Esophagus squamous epithelium (tissue), 5 donors: ENCODE measurements around the gene HS6ST1. TPM values are rescaled to one million over a fixed set of nuclear protein-coding genes. Genes with fewer than 3 reads are reported as not detected.

Experiments
- DNase-seq: peaks from one replicate; lab custom pipeline; 2025; lab: John Stamatoyannopoulos, UW
- H3K27ac ChIP-seq, 4 donors: fragments of 200-600 bp; sonication (generic); one replicate each; pipeline ENCODE4 v1.5.1; 2016 to 2019; ENCODE audit warnings: mild to moderate bottlenecking in 1 of 4
- H3K27me3 ChIP-seq, 4 donors: fragments of 200-600 bp; sonication (generic); 1 replicate in 3 of 4; 2 replicates in 1 of 4; pipeline versions ENCODE4 v1.5.1 to v1.6.0; 2017 to 2021; ENCODE audit warnings: antibody characterized with exemption in 1 of 4
- H3K36me3 ChIP-seq, 3 donors: fragments of 200-600 bp; sonication (generic); one replicate each; pipeline ENCODE4 v1.5.1; 2016 to 2019
- H3K4me1 ChIP-seq, 3 donors: fragments of 200-600 bp; sonication (generic); one replicate each; pipeline ENCODE4 v1.5.1; 2017 to 2019
- H3K4me3 ChIP-seq, 4 donors: fragments of 200-600 bp; sonication (generic); 1 replicate in 3 of 4; 2 replicates in 1 of 4; pipeline ENCODE4 v1.5.1; 2016 to 2019; ENCODE audit warnings: mild to moderate bottlenecking in 2 of 4, moderate library complexity in 1 of 4
- H3K9me3 ChIP-seq, 3 donors: fragments of 200-600 bp; sonication (generic); one replicate each; pipeline ENCODE4 v1.5.1; 2016 to 2019
- POLR2A ChIP-seq, 4 donors: fragments of 450-650 bp; IDR thresholded peaks; one replicate each; pipeline ENCODE4 v1.6.1; 2017; ENCODE audit warnings: antibody characterized with exemption in 4 of 4, mild to moderate bottlenecking in 4 of 4, moderate library complexity in 3 of 4
- WGBS, 2 donors: methylation state at CpG; one replicate each; pipeline ENCODE4 v1.1.5; 2018; 5-methylcytosine and 5-hydroxymethylcytosine counted together
- intact Hi-C: fragments of 100-400 bp; cut with DNase I; formaldehyde crosslinking; loops from one replicate; pipeline ENCODE4 v1.15.0; 2022
- total RNA-seq, 4 donors: library from RNA; depleted of rRNA; stranded (reverse); fragments of >200 nt; gene quantifications; one replicate each; pipeline ENCODE4 v1.1.0, GENCODE V29; 2016
- TF ChIP-seq, protein P1 (sequence below), 6 experiments: fragments of 450-650 bp in 4 of 6; fragments of 200-600 bp in 2 of 6; sonication (generic) in 2 of 6; IDR thresholded peaks; one replicate each; pipeline ENCODE4 v1.5.1; 2016 to 2019; ENCODE audit warnings: antibody characterized with exemption in 6 of 6, mild to moderate bottlenecking in 4 of 6, moderate library complexity in 4 of 6
- donor health status: DM: yes; HTN: yes; CAD: no.

The HS6ST1 gene
- total RNA-seq, 4 donors from 2014 or later: 44.7 to 73.8 (median 56.8) TPM

DNA sequence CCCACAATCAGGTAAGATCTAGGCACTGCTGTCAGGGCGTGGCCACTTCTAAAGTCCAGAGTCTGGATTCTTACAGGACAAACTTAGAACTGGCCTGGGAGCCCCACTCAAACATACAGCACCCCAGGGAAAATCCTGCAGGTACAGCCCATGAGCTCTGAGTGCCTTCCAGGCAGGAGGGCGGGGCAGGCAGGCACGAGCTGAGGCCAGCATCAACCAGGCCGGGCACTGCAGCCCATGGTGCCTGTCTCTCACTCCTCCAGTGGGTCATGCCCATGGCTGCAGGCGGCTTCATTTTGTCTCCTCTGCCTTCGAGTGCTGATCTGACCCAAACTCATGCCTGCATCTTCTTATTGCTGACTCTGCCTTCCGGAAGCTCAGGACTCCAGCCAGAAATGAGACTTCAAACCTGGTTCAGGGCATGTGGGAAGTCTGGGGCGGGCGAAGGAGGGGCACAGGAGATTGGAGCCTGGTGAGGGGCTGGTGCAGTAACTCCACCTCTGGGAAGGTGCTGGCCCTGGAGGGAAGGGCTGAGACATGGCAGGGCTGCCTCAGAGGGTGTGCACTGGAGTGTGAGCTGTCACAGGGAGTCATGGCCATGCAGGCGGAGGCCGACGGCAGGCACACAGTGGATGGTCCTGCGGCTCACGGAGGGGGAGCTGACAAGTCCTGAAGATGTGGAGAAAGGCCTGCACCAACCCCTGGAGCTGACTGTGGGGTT lies 40.5 kb downstream of the HS6ST1 start:
- DNase-seq: no peak
- TF ChIP-seq, protein P1, sequence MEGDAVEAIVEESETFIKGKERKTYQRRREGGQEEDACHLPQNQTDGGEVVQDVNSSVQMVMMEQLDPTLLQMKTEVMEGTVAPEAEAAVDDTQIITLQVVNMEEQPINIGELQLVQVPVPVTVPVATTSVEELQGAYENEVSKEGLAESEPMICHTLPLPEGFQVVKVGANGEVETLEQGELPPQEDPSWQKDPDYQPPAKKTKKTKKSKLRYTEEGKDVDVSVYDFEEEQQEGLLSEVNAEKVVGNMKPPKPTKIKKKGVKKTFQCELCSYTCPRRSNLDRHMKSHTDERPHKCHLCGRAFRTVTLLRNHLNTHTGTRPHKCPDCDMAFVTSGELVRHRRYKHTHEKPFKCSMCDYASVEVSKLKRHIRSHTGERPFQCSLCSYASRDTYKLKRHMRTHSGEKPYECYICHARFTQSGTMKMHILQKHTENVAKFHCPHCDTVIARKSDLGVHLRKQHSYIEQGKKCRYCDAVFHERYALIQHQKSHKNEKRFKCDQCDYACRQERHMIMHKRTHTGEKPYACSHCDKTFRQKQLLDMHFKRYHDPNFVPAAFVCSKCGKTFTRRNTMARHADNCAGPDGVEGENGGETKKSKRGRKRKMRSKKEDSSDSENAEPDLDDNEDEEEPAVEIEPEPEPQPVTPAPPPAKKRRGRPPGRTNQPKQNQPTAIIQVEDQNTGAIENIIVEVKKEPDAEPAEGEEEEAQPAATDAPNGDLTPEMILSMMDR (IDR thresholded peaks at IDR 0.05): no peak
- no peak for TF ChIP-seq POLR2A (IDR thresholded peaks at IDR 0.05)
- peaks cover 33 to 71% (median 50%) of the 10 kb centered on the region in 3 donors for H3K4me1 ChIP-seq
- H3K36me3 ChIP-seq: peaks cover 0 to 75% (median 0%) of the 10 kb centered on the region in 3 donors
- intact Hi-C loops: no loop called here
- no peak overlapping the region for H3K4me3 ChIP-seq
- 60 to 61% methylated on average over 5 to 8 of the region's 14 CpGs for WGBS, 2 donors
- no peaks in the 10 kb centered on the region for H3K9me3 ChIP-seq
- no peak overlapping the region for H3K27ac ChIP-seq
- no peaks in the 10 kb centered on the region for H3K27me3 ChIP-seq

GRCh38 chr2:128276878-128277675 lies 41.6 kb downstream of the HS6ST1 start:
- Histone ChIP-seq H3K27me3 (no peaks in the 10 kb centered on the region), H3K9me3 (no peaks in the 10 kb centered on the region), H3K4me1 (peaks cover 22 to 71% (median 41%) of the 10 kb centered on the region in 3 donors), H3K36me3 (peaks cover 0 to 84% (median 0%) of the 10 kb centered on the region in 3 donors), H3K27ac (no peak overlapping the region), H3K4me3 (no peak overlapping the region)
- DNase-seq: no peak
- TF ChIP-seq, protein P1 (IDR thresholded peaks at IDR 0.05): no peak
- no peak for TF ChIP-seq POLR2A (IDR thresholded peaks at IDR 0.05)
- intact Hi-C loops: no loop called here
- WGBS, 2 donors: 83 to 97% methylated on average over 2 to 6 of the region's 17 CpGs

- H3K36me3 ChIP-seq: peaks cover 0 to 86% (median 0%) of the 10 kb centered on the region in 3 donors
- H3K4me1 ChIP-seq: peaks cover 7 to 65% (median 26%) of the 10 kb centered on the region in 3 donors
- no peak overlapping the region for H3K27ac ChIP-seq
- intact Hi-C loops: no loop called here
- H3K4me3 ChIP-seq: no peak overlapping the region
- H3K9me3 ChIP-seq: no peaks in the 10 kb centered on the region
- TF ChIP-seq, protein P1 (IDR thresholded peaks at IDR 0.05): no peak
- no peak for TF ChIP-seq POLR2A (IDR thresholded peaks at IDR 0.05)
- WGBS, 2 donors: 89 to 91% methylated on average over 13 to 14 of the region's 14 CpGs
- no peaks in the 10 kb centered on the region for H3K27me3 ChIP-seq
- no peak for DNase-seq
These were observed 43.1 kb downstream of the HS6ST1 start for GRCh38 chr2:128275498-128276045.

DNA sequence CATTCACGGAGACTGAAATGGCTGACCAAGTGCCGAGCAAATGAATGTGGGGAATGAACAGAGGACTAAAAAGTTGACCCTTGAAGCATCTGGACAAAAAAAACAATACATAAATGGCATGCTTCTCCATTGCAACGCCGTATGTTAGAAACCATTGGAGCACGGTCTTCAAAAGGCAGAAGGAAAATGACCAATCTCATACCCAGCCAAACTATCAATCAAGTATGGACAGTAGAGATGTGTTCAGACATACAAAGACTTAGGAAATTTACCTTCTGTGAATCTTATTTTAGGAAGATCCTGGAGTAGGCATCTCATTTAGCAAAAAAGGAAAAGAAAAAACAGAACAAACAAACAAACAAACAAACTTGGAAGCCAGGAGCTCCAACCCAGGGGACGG lies 44.5 kb downstream of the HS6ST1 start:
- intact Hi-C loops: no loop called here
- no peak for DNase-seq
- no peak overlapping the region for H3K4me3 ChIP-seq
- peaks cover 6 to 61% (median 14%) of the 10 kb centered on the region in 3 donors for H3K4me1 ChIP-seq
- no peaks in the 10 kb centered on the region for H3K9me3 ChIP-seq
- no peaks in the 10 kb centered on the region for H3K27me3 ChIP-seq
- TF ChIP-seq, protein P1 (IDR thresholded peaks at IDR 0.05): no peak
- no peak for TF ChIP-seq POLR2A (IDR thresholded peaks at IDR 0.05)
- H3K27ac ChIP-seq: peak overlapping the region in 1 of 4 donors; percentile 52
- peaks cover 0 to 81% (median 0%) of the 10 kb centered on the region in 3 donors for H3K36me3 ChIP-seq
- 96 to 98% methylated on average over 6 of the region's 6 CpGs for WGBS, 2 donors
